ENCODE data around the gene LYL1. TPM values are rescaled to one million over a fixed set of nuclear protein-coding genes. Genes with fewer than 3 reads are reported as not detected.

The LYL1 gene
- total and polyA plus RNA-seq, 9 of the 15 experiments (the other 6 are each of a cell fraction or from before 2014, with no cell fraction given), result 1.3 to 266 (median 34.0) TPM

DNA sequence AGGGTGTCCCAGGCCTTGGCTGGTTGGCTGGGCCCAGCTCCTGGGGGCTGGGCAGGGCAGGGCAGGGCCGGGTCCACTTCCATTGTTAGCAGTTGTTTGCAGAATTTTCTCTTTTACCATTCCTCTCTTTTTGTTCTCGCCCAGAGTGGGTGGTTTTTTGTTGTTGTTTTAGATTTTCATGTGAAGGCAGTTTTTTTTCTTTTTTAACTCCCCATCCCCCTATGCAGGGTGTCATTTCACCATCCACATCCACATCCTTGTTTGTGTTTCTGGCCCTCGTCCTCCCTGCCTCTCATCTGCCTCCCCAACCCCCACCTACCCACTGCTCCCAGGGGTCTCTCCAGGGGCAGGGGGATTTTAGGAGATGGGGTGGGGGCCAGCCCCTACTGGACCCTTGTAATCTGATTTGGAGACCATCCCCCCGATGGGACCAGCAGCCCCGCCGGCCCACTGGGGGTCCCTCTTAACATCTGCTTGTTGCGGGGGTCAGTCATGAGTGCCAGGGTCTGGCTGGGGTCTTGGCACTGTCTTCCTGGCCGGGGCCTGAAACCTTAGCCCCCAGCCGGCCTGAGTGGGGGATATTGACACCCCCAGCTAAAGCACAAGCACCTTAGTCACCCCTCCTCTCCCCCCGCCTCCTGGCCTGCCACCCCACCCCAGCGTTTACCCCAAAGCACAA is 37.1 kb upstream of the LYL1 start:
- ChIA-PET POLR2A (no interaction called here), CTCF (ENCODE audit: low intra/inter-chr PET ratio) (no interaction called here)
- WGBS (ENCODE audit: insufficient coverage, low coverage, missing lambda C conversion rate), result 68% methylated on average over 7 of the region's 11 CpGs
- FAIRE-seq (no peak), DNase-seq (ENCODE audit: extremely low read depth in 1 of 4, low spot score in 3 of 4) (no peak), ATAC-seq (no peak)
- Histone ChIP-seq H2AFZ (ENCODE audit: low read depth, low read length) (no peak overlapping the region), H3K4me1 (replicated peaks in 1 of 2; ENCODE audit: control insufficient read depth in 2 of 2, insufficient read depth in 2 of 2, low read length in 2 of 2) (peaks cover 4 to 44% of the 10 kb centered on the region in 2 experiments; a peak in 4 of 5 replicates), H3K27ac (ENCODE audit: extremely low read depth, low read depth, low read length) (no peak overlapping the region), H3K9me1 (ENCODE audit: control insufficient read depth, insufficient read depth, low read length) (no peaks in the 10 kb centered on the region), H3K36me3 (ENCODE audit: control insufficient read depth, insufficient read depth, low read length) (peaks cover 59% of the 10 kb centered on the region; the same call in 2 of the 3 replicates), H3K9ac (ENCODE audit: insufficient read depth in 1 of 2, low read depth in 2 of 2, low read length in 2 of 2) (no peak overlapping the region; a peak in 1 of 4 replicates), H4K20me1 (replicated peaks; ENCODE audit: control insufficient read depth, insufficient read depth, low read length) (no peaks in the 10 kb centered on the region), H3K27me3 (ENCODE audit: control insufficient read depth in 2 of 2, insufficient read depth in 2 of 2, low read length in 2 of 2) (no peaks in the 10 kb centered on the region), H3K4me2 (ENCODE audit: insufficient read depth, low read length) (no peak overlapping the region), H3K9me3 (replicated peaks; ENCODE audit: control insufficient read depth, insufficient read depth, low read depth, low read length) (no peaks in the 10 kb centered on the region), H3K4me3 (no peak overlapping the region), H3K79me2 (ENCODE audit: control insufficient read depth, insufficient read depth, low read length) (0 out of 3 replicates have a peak, but pooled peaks cover 6% of the 10 kb centered on the region)
- in situ Hi-C loops (cut with MboI), result no loop called here
- BruUV-seq (replicated peaks), result TSS peak; percentile 52
- TF ChIP-seq ZNF3 (CRISPR knock-in tag; IDR thresholded peaks at IDR 0.05) (no peak), RAD21 (CRISPR knock-in tag; conservative IDR thresholded peaks at IDR 0.05 in 1 of 2, IDR thresholded peaks at IDR 0.05 in 1 of 2) (no peak), SMARCE1 (IDR thresholded peaks at IDR 0.05) (no peak), EWSR1 (IDR thresholded peaks at IDR 0.05; ENCODE audit: borderline replicate concordance, low read depth, partially characterized antibody) (no peak), ZNF780A (CRISPR knock-in tag; IDR thresholded peaks at IDR 0.05) (no peak), HMG20B (CRISPR knock-in tag; IDR thresholded peaks at IDR 0.05) (no peak), HNRNPH1 (optimal IDR thresholded peaks at IDR 0.05; ENCODE audit: low read depth, low read length) (no peak)
- intact Hi-C loops (cut with micrococcal nuclease), result no loop called here

Measured in K562 (cell line).